Measurements from ENCODE around the gene KRT81.

DNA sequence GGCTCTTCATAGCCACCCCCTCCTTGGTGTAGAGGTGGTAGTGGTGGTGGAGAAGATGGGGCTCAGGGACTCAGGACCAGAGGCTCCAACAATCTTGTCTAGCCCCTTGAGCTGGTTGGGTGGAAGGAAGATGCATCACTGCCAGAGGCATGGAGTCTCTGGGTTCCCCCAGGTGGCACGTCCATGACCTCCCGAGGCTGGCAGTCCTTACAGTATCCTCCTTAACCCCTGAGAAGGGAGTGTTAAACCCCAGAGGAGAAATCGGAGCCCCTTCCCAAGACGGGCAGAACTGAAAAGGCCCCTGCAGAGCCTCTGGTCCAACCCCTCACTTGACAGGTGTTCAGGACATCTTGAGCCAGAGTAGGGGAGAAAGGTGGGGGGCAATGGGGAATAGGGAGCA, 20.8 kb upstream of the KRT81 start:
- TF ChIP-seq POLR2A (IDR thresholded peaks at IDR 0.05) = no peak
- TF ChIP-seq, protein P1, sequence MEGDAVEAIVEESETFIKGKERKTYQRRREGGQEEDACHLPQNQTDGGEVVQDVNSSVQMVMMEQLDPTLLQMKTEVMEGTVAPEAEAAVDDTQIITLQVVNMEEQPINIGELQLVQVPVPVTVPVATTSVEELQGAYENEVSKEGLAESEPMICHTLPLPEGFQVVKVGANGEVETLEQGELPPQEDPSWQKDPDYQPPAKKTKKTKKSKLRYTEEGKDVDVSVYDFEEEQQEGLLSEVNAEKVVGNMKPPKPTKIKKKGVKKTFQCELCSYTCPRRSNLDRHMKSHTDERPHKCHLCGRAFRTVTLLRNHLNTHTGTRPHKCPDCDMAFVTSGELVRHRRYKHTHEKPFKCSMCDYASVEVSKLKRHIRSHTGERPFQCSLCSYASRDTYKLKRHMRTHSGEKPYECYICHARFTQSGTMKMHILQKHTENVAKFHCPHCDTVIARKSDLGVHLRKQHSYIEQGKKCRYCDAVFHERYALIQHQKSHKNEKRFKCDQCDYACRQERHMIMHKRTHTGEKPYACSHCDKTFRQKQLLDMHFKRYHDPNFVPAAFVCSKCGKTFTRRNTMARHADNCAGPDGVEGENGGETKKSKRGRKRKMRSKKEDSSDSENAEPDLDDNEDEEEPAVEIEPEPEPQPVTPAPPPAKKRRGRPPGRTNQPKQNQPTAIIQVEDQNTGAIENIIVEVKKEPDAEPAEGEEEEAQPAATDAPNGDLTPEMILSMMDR (IDR thresholded peaks at IDR 0.05) = no peak
